Astrocyte (in vitro differentiated cells and primary cell): ENCODE data around the gene COPS4.

Experiments used
- EZH2 ChIP-seq: IDR thresholded peaks from 2 replicates; pipeline ENCODE4 v1.6.1; 2012; ENCODE audit warnings: mild to moderate bottlenecking, low read length, inconsistent platforms; ENCODE audit not compliant: insufficient read depth
- TF ChIP-seq, protein P1 (sequence below): IDR thresholded peaks from 2 replicates; pipeline ENCODE4 v1.5.1; 2011; ENCODE audit warnings: low read depth, mild to moderate bottlenecking, inconsistent platforms, low read length, moderate library complexity; ENCODE audit not compliant: insufficient read depth

DNA sequence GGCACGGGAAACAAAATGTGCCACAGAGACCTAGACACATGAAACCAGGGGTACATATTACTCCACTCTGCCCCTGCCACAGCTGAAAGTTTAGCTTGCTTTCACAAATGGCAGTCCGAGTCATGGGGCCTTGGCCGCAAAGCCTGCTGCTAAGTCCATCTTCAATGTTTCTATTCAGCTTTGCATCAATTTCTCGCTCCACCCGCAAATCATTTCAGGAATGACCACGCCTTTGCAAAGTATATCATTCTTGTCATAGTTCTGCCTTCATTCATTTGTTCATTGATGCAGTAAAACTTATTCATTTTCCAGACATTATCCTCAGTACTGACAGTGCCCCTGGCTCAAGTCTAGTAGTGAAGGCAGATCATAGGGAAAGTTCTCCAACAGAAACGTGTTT lies 70.0 kb downstream of the COPS4 start:
- TF ChIP-seq, protein P1, sequence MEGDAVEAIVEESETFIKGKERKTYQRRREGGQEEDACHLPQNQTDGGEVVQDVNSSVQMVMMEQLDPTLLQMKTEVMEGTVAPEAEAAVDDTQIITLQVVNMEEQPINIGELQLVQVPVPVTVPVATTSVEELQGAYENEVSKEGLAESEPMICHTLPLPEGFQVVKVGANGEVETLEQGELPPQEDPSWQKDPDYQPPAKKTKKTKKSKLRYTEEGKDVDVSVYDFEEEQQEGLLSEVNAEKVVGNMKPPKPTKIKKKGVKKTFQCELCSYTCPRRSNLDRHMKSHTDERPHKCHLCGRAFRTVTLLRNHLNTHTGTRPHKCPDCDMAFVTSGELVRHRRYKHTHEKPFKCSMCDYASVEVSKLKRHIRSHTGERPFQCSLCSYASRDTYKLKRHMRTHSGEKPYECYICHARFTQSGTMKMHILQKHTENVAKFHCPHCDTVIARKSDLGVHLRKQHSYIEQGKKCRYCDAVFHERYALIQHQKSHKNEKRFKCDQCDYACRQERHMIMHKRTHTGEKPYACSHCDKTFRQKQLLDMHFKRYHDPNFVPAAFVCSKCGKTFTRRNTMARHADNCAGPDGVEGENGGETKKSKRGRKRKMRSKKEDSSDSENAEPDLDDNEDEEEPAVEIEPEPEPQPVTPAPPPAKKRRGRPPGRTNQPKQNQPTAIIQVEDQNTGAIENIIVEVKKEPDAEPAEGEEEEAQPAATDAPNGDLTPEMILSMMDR = no peak
- no peak for TF ChIP-seq EZH2
